Sigmoid colon (tissue), 3 donors: ENCODE data around the gene NR6A1.

Experiments used
- CTCF ChIP-seq, 4 experiments: fragments of 450-650 bp in 3 of 4; fragments of 200-600 bp in 1 of 4; IDR thresholded peaks; one replicate each; pipeline ENCODE4 v1.5.1; 2016 to 2019; ENCODE audit warnings: antibody characterized with exemption in 4 of 4, mild to moderate bottlenecking in 3 of 4, moderate library complexity in 2 of 4
- POLR2A ChIP-seq, 2 donors: fragments of 450-650 bp; IDR thresholded peaks; one replicate each; pipeline ENCODE4 v1.6.1; 2016; ENCODE audit warnings: antibody characterized with exemption in 2 of 2, mild to moderate bottlenecking in 2 of 2, moderate library complexity in 2 of 2

- TF ChIP-seq POLR2A (IDR thresholded peaks at IDR 0.05): no peak
- no peak for TF ChIP-seq CTCF (IDR thresholded peaks at IDR 0.05)
Measured at GRCh38 chr9:124506433-124506832, 264.7 kb downstream of the NR6A1 start.
